ENCODE results near the gene CDC42BPB.

- no peak for TF ChIP-seq CTCF (IDR thresholded peaks at IDR 0.05)
- TF ChIP-seq POLR2AphosphoS5 (IDR thresholded peaks at IDR 0.05; ENCODE audit: insufficient read depth in 1 of 2, low read depth in 1 of 2), result no peak
Observed at GRCh38 chr14:103073876-103074728, 16.8 kb upstream of the CDC42BPB start.

Data from vagina (tissue), 2 donors.